ENCODE results near the gene SMG6.

The SMG6 gene

DNA sequence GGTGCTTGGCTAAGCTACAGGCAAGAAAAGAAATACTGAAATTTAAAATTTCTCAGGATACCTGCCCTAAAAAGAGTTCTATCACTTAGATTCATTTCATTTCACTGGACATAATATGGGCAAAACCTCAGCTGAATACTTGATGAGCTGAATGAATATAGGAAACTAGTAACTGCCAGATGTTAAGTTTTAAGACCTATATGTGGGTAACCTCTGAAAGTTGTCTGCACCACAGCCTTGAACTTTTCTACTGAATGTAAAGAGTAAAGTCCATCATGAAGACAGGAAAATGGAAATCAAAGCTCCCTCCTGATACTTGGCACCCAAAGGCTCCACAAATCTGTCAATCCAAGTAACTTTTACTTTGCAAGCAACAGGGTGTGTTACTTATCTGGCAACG is 197.9 kb downstream of the SMG6 start:
- Histone ChIP-seq H2AFZ (ENCODE audit: low read depth, low read length) (no peak overlapping the region), H3K4me1 (ENCODE audit: low read length) (no peaks in the 10 kb centered on the region), H3K36me3 (replicated peaks; ENCODE audit: low read depth, low read length) (no peaks in the 10 kb centered on the region), H3K4me3 (ENCODE audit: low read length) (no peak overlapping the region), H4K20me1 (ENCODE audit: insufficient read depth, low read length) (no peaks in the 10 kb centered on the region), H3K9ac (ENCODE audit: low read length) (no peak overlapping the region), H3K9me3 (ENCODE audit: insufficient read depth, low read length) (no peaks in the 10 kb centered on the region), H3K27me3 (ENCODE audit: low read depth, low read length) (no peaks in the 10 kb centered on the region), H3K4me2 (ENCODE audit: low read length) (no peak overlapping the region), H3K27ac (ENCODE audit: low read length) (no peak overlapping the region), H3K79me2 (ENCODE audit: low read length) (no peaks in the 10 kb centered on the region)
- no peak for TF ChIP-seq EZH2phosphoT487 (IDR thresholded peaks at IDR 0.05; ENCODE audit: low read depth)
- TF ChIP-seq, protein P1, sequence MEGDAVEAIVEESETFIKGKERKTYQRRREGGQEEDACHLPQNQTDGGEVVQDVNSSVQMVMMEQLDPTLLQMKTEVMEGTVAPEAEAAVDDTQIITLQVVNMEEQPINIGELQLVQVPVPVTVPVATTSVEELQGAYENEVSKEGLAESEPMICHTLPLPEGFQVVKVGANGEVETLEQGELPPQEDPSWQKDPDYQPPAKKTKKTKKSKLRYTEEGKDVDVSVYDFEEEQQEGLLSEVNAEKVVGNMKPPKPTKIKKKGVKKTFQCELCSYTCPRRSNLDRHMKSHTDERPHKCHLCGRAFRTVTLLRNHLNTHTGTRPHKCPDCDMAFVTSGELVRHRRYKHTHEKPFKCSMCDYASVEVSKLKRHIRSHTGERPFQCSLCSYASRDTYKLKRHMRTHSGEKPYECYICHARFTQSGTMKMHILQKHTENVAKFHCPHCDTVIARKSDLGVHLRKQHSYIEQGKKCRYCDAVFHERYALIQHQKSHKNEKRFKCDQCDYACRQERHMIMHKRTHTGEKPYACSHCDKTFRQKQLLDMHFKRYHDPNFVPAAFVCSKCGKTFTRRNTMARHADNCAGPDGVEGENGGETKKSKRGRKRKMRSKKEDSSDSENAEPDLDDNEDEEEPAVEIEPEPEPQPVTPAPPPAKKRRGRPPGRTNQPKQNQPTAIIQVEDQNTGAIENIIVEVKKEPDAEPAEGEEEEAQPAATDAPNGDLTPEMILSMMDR (IDR thresholded peaks at IDR 0.05; ENCODE audit: low read depth, low read length) = no peak

DNA sequence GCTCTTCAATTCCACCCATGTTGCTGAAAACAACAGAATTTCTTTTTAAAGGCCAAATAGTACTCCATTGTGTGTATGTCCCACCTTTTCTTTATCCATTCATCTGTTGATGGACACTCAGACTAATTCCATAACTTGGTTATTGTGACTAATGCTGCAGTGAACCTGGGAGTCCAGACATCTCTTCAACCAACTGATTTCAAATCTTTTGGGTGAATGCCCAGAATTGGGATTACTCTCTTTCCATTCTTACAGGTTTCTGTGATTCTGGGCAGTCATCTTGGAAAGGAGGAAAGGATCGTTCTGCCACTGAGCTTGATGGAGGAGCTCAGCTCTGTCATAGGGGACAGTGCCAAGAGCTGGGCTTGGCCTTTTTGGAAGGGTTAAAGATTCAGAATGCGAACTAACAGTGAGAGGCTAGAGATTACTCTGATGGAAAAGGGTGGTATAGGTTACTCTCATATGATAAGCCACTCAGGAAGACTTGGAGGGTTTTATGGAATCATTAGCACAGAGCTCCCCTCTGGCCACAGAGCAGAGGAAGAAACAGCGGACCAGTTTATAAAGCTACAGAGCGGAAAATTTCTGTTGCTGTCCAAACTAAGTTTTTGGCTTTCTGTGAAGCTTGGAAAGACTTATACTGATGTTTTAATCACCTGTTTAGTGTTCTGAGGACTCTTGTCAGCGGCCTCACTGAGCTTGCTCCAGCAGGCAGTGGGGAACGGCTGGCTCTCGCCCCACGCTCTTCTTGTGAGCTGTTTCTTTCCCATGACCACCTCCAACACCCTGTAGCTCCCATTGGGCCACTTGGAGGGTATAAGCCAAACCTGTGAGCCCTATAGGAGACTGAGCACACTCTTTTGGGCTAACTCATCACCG is 200.4 kb downstream of the SMG6 start:
- Histone ChIP-seq H3K4me3 (ENCODE audit: low read length) (no peak overlapping the region), H3K9me3 (ENCODE audit: insufficient read depth, low read length) (no peaks in the 10 kb centered on the region), H2AFZ (ENCODE audit: low read depth, low read length) (no peak overlapping the region), H3K79me2 (ENCODE audit: low read length) (no peaks in the 10 kb centered on the region), H4K20me1 (ENCODE audit: insufficient read depth, low read length) (no peaks in the 10 kb centered on the region), H3K36me3 (replicated peaks; ENCODE audit: low read depth, low read length) (no peaks in the 10 kb centered on the region), H3K4me1 (ENCODE audit: low read length) (no peaks in the 10 kb centered on the region), H3K9ac (ENCODE audit: low read length) (no peak overlapping the region), H3K27ac (ENCODE audit: low read length) (no peak overlapping the region), H3K4me2 (ENCODE audit: low read length) (no peak overlapping the region), H3K27me3 (ENCODE audit: low read depth, low read length) (no peaks in the 10 kb centered on the region)
- TF ChIP-seq EZH2phosphoT487 (IDR thresholded peaks at IDR 0.05; ENCODE audit: low read depth) = no peak
- TF ChIP-seq, protein P1 (IDR thresholded peaks at IDR 0.05; ENCODE audit: low read depth, low read length) = no peak

DNA sequence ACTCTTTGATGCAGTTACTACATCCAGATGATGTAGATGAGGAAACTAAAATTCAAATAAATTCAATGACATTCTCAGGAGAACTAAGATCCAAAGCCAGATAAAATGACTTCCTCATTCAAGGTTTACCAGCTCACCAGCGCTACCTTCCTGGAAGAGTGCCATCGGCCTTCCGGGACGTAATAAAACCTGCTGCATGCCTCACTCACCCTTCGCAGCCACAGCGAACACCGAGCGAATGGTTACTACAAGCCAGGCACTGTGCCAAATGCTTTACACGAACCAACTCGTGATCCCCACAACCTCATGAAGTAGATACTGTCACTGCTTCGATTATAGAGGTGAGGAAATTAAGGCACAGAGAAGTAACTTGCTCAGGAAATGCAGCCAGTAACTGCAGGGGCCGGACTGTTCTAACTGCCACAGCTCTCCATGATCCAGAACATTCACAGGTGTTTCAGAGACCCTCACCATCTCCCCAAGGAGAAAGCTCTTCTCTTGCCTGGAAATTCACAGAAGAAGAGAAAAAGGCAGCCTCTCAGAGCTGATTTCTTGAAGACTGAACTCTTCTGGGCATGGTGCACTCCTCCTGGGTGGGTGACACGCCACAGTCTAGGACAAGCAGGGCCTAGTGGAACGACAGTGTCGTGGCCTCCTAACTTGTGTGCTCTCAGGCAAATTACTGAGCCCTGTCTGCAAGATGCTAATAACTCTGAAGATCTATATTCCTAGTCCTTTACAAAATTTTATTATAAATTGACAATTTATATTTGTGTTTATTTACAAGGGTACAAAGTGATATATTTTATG is 201.9 kb downstream of the SMG6 start:
- H3K27ac ChIP-seq (ENCODE audit: low read length) = no peak overlapping the region
- no peak overlapping the region for H2AFZ ChIP-seq (ENCODE audit: low read depth, low read length)
- no peaks in the 10 kb centered on the region for H3K4me1 ChIP-seq (ENCODE audit: low read length)
- no peaks in the 10 kb centered on the region for H3K79me2 ChIP-seq (ENCODE audit: low read length)
- H3K4me3 ChIP-seq (ENCODE audit: low read length) = no peak overlapping the region
- no peaks in the 10 kb centered on the region for H3K9me3 ChIP-seq (ENCODE audit: insufficient read depth, low read length)
- no peaks in the 10 kb centered on the region for H3K27me3 ChIP-seq (ENCODE audit: low read depth, low read length)
- H3K4me2 ChIP-seq (ENCODE audit: low read length) = no peak overlapping the region
- H3K36me3 ChIP-seq (replicated peaks; ENCODE audit: low read depth, low read length) = no peaks in the 10 kb centered on the region
- no peak overlapping the region for H3K9ac ChIP-seq (ENCODE audit: low read length)
- H4K20me1 ChIP-seq (ENCODE audit: insufficient read depth, low read length) = no peaks in the 10 kb centered on the region
- no peak for TF ChIP-seq EZH2phosphoT487 (IDR thresholded peaks at IDR 0.05; ENCODE audit: low read depth)
- TF ChIP-seq, protein P1 (IDR thresholded peaks at IDR 0.05; ENCODE audit: low read depth, low read length) = no peak

DNA sequence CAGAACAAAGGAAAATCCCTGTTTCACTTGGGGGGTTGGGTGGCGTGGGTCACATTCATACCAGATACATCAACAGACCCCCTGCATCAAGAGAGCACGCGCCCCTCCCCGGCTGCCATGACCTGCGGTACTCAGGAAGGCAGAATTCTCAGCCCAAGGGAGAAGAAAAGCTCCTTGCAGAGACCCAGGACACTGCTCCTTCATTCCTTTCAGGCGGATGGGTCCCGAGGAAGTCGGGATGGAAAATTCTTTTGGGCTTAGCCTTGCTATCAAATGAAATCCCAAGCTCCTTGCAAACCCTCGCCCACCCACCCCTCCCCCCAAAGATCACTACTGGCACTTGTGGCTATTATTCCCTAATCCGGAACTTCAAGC is 208.1 kb downstream of the SMG6 start:
- Histone ChIP-seq H3K27me3 (ENCODE audit: low read depth, low read length) (0 out of 2 replicates have a peak, but pooled peaks cover 4% of the 10 kb centered on the region), H4K20me1 (ENCODE audit: insufficient read depth, low read length) (no peaks in the 10 kb centered on the region), H3K9ac (ENCODE audit: low read length) (no peak overlapping the region), H3K4me1 (ENCODE audit: low read length) (peaks cover 7% of the 10 kb centered on the region), H3K79me2 (ENCODE audit: low read length) (no peaks in the 10 kb centered on the region), H3K27ac (ENCODE audit: low read length) (no peak overlapping the region), H3K9me3 (ENCODE audit: insufficient read depth, low read length) (no peaks in the 10 kb centered on the region), H3K4me2 (ENCODE audit: low read length) (no peak overlapping the region), H3K4me3 (ENCODE audit: low read length) (no peak overlapping the region), H2AFZ (ENCODE audit: low read depth, low read length) (no peak overlapping the region), H3K36me3 (replicated peaks; ENCODE audit: low read depth, low read length) (no peaks in the 10 kb centered on the region)
- no peak for TF ChIP-seq EZH2phosphoT487 (IDR thresholded peaks at IDR 0.05; ENCODE audit: low read depth)
- TF ChIP-seq, protein P1 (IDR thresholded peaks at IDR 0.05; ENCODE audit: low read depth, low read length) = no peak
